ENCODE measurements around the gene FCRL2. TPM values are rescaled to one million over a fixed set of nuclear protein-coding genes. Genes with fewer than 3 reads are reported as not detected.

Gene FCRL2
- total RNA-seq, 1 experiment from 2014 or later: not detected

GRCh38 chr1:157704878-157705277 is 72.1 kb downstream of the FCRL2 start:
- ChIA-PET POLR2A (ENCODE audit: unreplicated experiment) (no interaction called here), CTCF (no interaction called here)
- no peaks in the 10 kb centered on the region for H3K36me3 ChIP-seq (ENCODE audit: low read depth)
- H3F3A ChIP-seq (ENCODE audit: insufficient read depth, low read depth): no peaks in the 10 kb centered on the region
- no peak overlapping the region for H3K27ac ChIP-seq
- H3K27me3 ChIP-seq (ENCODE audit: insufficient read depth, low read depth): peaks cover 30% of the 10 kb centered on the region
- no peak overlapping the region for H3K4me2 ChIP-seq
- BruUV-seq (replicated peaks): no TSS peak
- no peaks in the 10 kb centered on the region for H4K20me1 ChIP-seq (ENCODE audit: insufficient read depth)
- intact Hi-C loops (cut with micrococcal nuclease; ENCODE audit: unreplicated experiment): no loop called here
- no peak overlapping the region for H2AFZ ChIP-seq
- H3K9me3 ChIP-seq (ENCODE audit: insufficient read depth, low read depth): no peaks in the 10 kb centered on the region
- no peaks in the 10 kb centered on the region for H3K4me1 ChIP-seq (replicated peaks; ENCODE audit: insufficient read depth)
- no peaks in the 10 kb centered on the region for H3K9me2 ChIP-seq (ENCODE audit: insufficient read depth)
- TF ChIP-seq CTCF (conservative IDR thresholded peaks at IDR 0.05) (no peak), EZH2 (IDR thresholded peaks at IDR 0.05; ENCODE audit: low read depth) (no peak)
- DNase-seq: no peak
- H3K79me2 ChIP-seq (ENCODE audit: low read depth): no peaks in the 10 kb centered on the region
- H3K4me3 ChIP-seq: no peak overlapping the region

- H3K9me3 ChIP-seq (ENCODE audit: insufficient read depth, low read depth): no peaks in the 10 kb centered on the region
- no peak overlapping the region for H2AFZ ChIP-seq
- H3K4me1 ChIP-seq (replicated peaks; ENCODE audit: insufficient read depth): no peaks in the 10 kb centered on the region
- H3K36me3 ChIP-seq (ENCODE audit: low read depth): no peaks in the 10 kb centered on the region
- H3K27me3 ChIP-seq (ENCODE audit: insufficient read depth, low read depth): peaks cover 28% of the 10 kb centered on the region
- H3K79me2 ChIP-seq (ENCODE audit: low read depth): no peaks in the 10 kb centered on the region
- H3K27ac ChIP-seq: no peak overlapping the region
- H3K4me3 ChIP-seq: no peak overlapping the region
- DNase-seq: no peak
- no peaks in the 10 kb centered on the region for H4K20me1 ChIP-seq (ENCODE audit: insufficient read depth)
- no peaks in the 10 kb centered on the region for H3K9me2 ChIP-seq (ENCODE audit: insufficient read depth)
- H3F3A ChIP-seq (ENCODE audit: insufficient read depth, low read depth): no peaks in the 10 kb centered on the region
- intact Hi-C loops (cut with micrococcal nuclease; ENCODE audit: unreplicated experiment): no loop called here
- BruUV-seq (replicated peaks): no TSS peak
- no peak for TF ChIP-seq EZH2 (IDR thresholded peaks at IDR 0.05; ENCODE audit: low read depth)
- TF ChIP-seq CTCF (conservative IDR thresholded peaks at IDR 0.05): no peak
- H3K4me2 ChIP-seq: no peak overlapping the region
- ChIA-PET CTCF (interaction anchor here (0.6 kb wide), 1 partner anchor 1641 kb away, joined by 4 read pairs; no protein-coding TSS in a partner anchor), POLR2A (ENCODE audit: unreplicated experiment) (no interaction called here)
Observed at GRCh38 chr1:157703981-157704380, 73.0 kb downstream of the FCRL2 start.

- intact Hi-C loops (cut with micrococcal nuclease; ENCODE audit: unreplicated experiment): no loop called here
Observed at GRCh38 chr1:157702308-157702825, 74.6 kb downstream of the FCRL2 start.

More at GRCh38 chr1:157702308-157702825, 74.6 kb downstream of the FCRL2 start:
- no peak for TF ChIP-seq CTCF (conservative IDR thresholded peaks at IDR 0.05)
- TF ChIP-seq EZH2 (IDR thresholded peaks at IDR 0.05; ENCODE audit: low read depth): no peak
- no peaks in the 10 kb centered on the region for H3K9me2 ChIP-seq (ENCODE audit: insufficient read depth)
- CTCF ChIA-PET: no interaction called here
- POLR2A ChIA-PET (ENCODE audit: unreplicated experiment): no interaction called here
- no peaks in the 10 kb centered on the region for H3F3A ChIP-seq (ENCODE audit: insufficient read depth, low read depth)
- no peaks in the 10 kb centered on the region for H3K79me2 ChIP-seq (ENCODE audit: low read depth)
- peaks cover 26% of the 10 kb centered on the region for H3K27me3 ChIP-seq (ENCODE audit: insufficient read depth, low read depth)
- H3K4me2 ChIP-seq: no peak overlapping the region
- no peak overlapping the region for H3K4me3 ChIP-seq
- no peak for DNase-seq
- H4K20me1 ChIP-seq (ENCODE audit: insufficient read depth): no peaks in the 10 kb centered on the region
- H2AFZ ChIP-seq: no peak overlapping the region
- no peaks in the 10 kb centered on the region for H3K36me3 ChIP-seq (ENCODE audit: low read depth)
- H3K27ac ChIP-seq: no peak overlapping the region
- no peaks in the 10 kb centered on the region for H3K9me3 ChIP-seq (ENCODE audit: insufficient read depth, low read depth)
- BruUV-seq (replicated peaks): no TSS peak
- H3K4me1 ChIP-seq (replicated peaks; ENCODE audit: insufficient read depth): no peaks in the 10 kb centered on the region
